GM12878 (cell line): Measurements from ENCODE around the gene LPAR5. TPM values are rescaled to one million over a fixed set of nuclear protein-coding genes. Genes with fewer than 3 reads are reported as not detected.

Experiments
- ATAC-seq: fragments of 200-7000 bp; cut with Tn5 transposase; 3 replicates; pipeline ENCODE4 v1.9.1; 2020; ENCODE audit warnings: mild to moderate bottlenecking, moderate library complexity
- BruUV-seq: library from RNA; stranded (reverse); fragments of 400-500 nt; replicated peaks from 2 replicates; lab custom pipeline; 2021; lab: Mats Ljungman, UMichigan
- CTCF ChIA-PET: fragments of 300-600 bp; sonication (Branson Sonifier 250); formaldehyde crosslinking; extraction: SDS; loops from one replicate; lab custom pipeline; 2021; ENCODE audit warnings: inconsistent platforms; lab: Yijun Ruan, JAX
- POLR2A ChIA-PET: fragments of 350-600 bp; formaldehyde crosslinking; extraction: SDS; loops from one replicate; lab custom pipeline; 2021; ENCODE audit warnings: inconsistent platforms; lab: Charles Lee
- RAD21 ChIA-PET: fragments of 300-600 bp; sonication (Branson Sonifier 250); formaldehyde crosslinking; loops from one replicate; lab custom pipeline; 2023; ENCODE audit warnings: antibody characterized with exemption; ENCODE audit not compliant: unreplicated experiment; lab: Charles Lee
- SMC1A ChIA-PET: fragments of 300-600 bp; sonication (Branson Sonifier 250); formaldehyde crosslinking; loops from one replicate; lab custom pipeline; 2023; ENCODE audit not compliant: unreplicated experiment, uncharacterized antibody; lab: Charles Lee
- DNase-seq: peaks from one replicate; pipeline ENCODE4 v3.0.0-alpha.2; 2011; ENCODE audit warnings: low read depth, low spot score
- FAIRE-seq: peaks from 3 replicates; lab custom pipeline; 2011; peaks lifted over from hg19 to GRCh38; lab: Jason Lieb, UNC
- H2AFZ ChIP-seq: 2 replicates; pipeline ENCODE4 v1.6.0; 2011; ENCODE audit warnings: low read depth, low read length, control low read depth; ENCODE audit not compliant: control insufficient read depth
- H3K27ac ChIP-seq: 2 replicates; pipeline ENCODE4 v1.5.1; 2011; ENCODE audit warnings: control low read depth; ENCODE audit not compliant: control insufficient read depth, insufficient read depth
- H3K27me3 ChIP-seq, 2 experiments: replicated peaks in 1 of 2; 2 replicates each; pipeline versions ENCODE4 v1.6.0 to v1.6.1; 2011; ENCODE audit warnings: low read length in 1 of 2; ENCODE audit not compliant: control insufficient read depth in 2 of 2, insufficient read depth in 2 of 2
- H3K36me3 ChIP-seq, 2 experiments: 2 replicates each; pipeline ENCODE4 v1.5.1; 2011; ENCODE audit warnings: low read length in 1 of 2; ENCODE audit not compliant: control insufficient read depth in 2 of 2, insufficient read depth in 2 of 2
- H3K4me1 ChIP-seq: 2 replicates; pipeline ENCODE4 v1.6.1; 2011; ENCODE audit warnings: mild to moderate bottlenecking, low read length, moderate library complexity, mixed read lengths; ENCODE audit not compliant: control insufficient read depth, insufficient read depth
- H3K4me2 ChIP-seq: 2 replicates; pipeline ENCODE4 v1.6.0; 2011; ENCODE audit warnings: control low read depth; ENCODE audit not compliant: control insufficient read depth, insufficient read depth
- H3K4me3 ChIP-seq: fragments of 200-600 bp; sonication (generic); 2 replicates; pipeline ENCODE4 v1.5.1; 2016
- H3K79me2 ChIP-seq: 2 replicates; pipeline ENCODE4 v1.6.0; 2011; ENCODE audit warnings: low read length; ENCODE audit not compliant: control insufficient read depth, insufficient read depth
- H3K9ac ChIP-seq: 2 replicates; pipeline ENCODE4 v1.8.0; 2011; ENCODE audit warnings: low read length, control low read depth, mixed read lengths; ENCODE audit not compliant: control insufficient read depth, insufficient read depth
- H3K9me3 ChIP-seq: replicated peaks from 3 replicates; pipeline ENCODE4 v1.5.1; 2011; ENCODE audit warnings: mild to moderate bottlenecking, low read length; ENCODE audit not compliant: control insufficient read depth, insufficient read depth
- H4K20me1 ChIP-seq: 2 replicates; pipeline ENCODE4 v1.6.0; 2011; ENCODE audit not compliant: control insufficient read depth, insufficient read depth
- BHLHE40 ChIP-seq, 2 experiments: fragments of 450-650 bp in 1 of 2; IDR thresholded peaks; 2 replicates each; pipeline ENCODE4 v1.6.1; 2011 to 2017; ENCODE audit warnings: low read depth in 2 of 2, borderline replicate concordance in 1 of 2, improper control_type of control experiment in 1 of 2, low read length in 1 of 2, mild to moderate bottlenecking in 1 of 2
- CHD2 ChIP-seq: IDR thresholded peaks from 2 replicates; pipeline ENCODE4 v1.6.1; 2011; ENCODE audit warnings: low read depth, low read length, improper control_type of control experiment, borderline replicate concordance
- EED ChIP-seq: sonication (generic); IDR thresholded peaks from 2 replicates; pipeline ENCODE4 v1.6.1; 2016; ENCODE audit warnings: antibody characterized with exemption, low read depth
- HCFC1 ChIP-seq: fragments of 150-350 bp; IDR thresholded peaks from 2 replicates; pipeline ENCODE4 v1.6.1; 2014; ENCODE audit warnings: low read length
- HDAC2 ChIP-seq: fragments of 200-600 bp; sonication (generic); IDR thresholded peaks from 2 replicates; pipeline ENCODE4 v1.6.1; 2017
- JUNB ChIP-seq: IDR thresholded peaks from 2 replicates; pipeline ENCODE4 v1.6.1; 2016; ENCODE audit warnings: antibody characterized with exemption, mild to moderate bottlenecking
- KDM1A ChIP-seq: fragments of 200-600 bp; sonication (generic); IDR thresholded peaks from 2 replicates; pipeline ENCODE4 v1.6.1; 2016; ENCODE audit warnings: borderline replicate concordance
- MYC ChIP-seq: IDR thresholded peaks from 2 replicates; pipeline ENCODE4 v1.6.1; 2011; ENCODE audit warnings: mild to moderate bottlenecking, low read length, moderate library complexity, inconsistent platforms; ENCODE audit not compliant: insufficient read depth, insufficient replicate concordance, insufficient read length, severe bottlenecking
- PAX8 ChIP-seq: fragments of 450-650 bp; IDR thresholded peaks from 2 replicates; pipeline ENCODE4 v1.6.1; 2017; ENCODE audit warnings: mild to moderate bottlenecking, moderate library complexity
- POU2F2 ChIP-seq: IDR thresholded peaks from 3 replicates; pipeline ENCODE4 v1.6.1; 2011; ENCODE audit warnings: low read depth, mild to moderate bottlenecking, low read length, borderline replicate concordance
- RAD51 ChIP-seq: fragments of 450-650 bp; IDR thresholded peaks from 2 replicates; pipeline ENCODE4 v1.6.1; 2016; ENCODE audit warnings: moderate library complexity, mild to moderate bottlenecking, inconsistent platforms
- RCOR1 ChIP-seq: conservative IDR thresholded peaks from 2 replicates; pipeline ENCODE4 v1.6.1; 2012; ENCODE audit warnings: low read depth, low read length, improper control_type of control experiment
- SRF ChIP-seq, 2 experiments: IDR thresholded peaks; 2 replicates each; pipeline ENCODE4 v1.6.1; 2011; ENCODE audit warnings: low read depth in 2 of 2, low read length in 2 of 2, mild to moderate bottlenecking in 1 of 2, moderate library complexity in 1 of 2
- TAF1 ChIP-seq: IDR thresholded peaks from 2 replicates; pipeline ENCODE4 v1.6.1; 2011; ENCODE audit warnings: mild to moderate bottlenecking, low read depth, low read length, borderline replicate concordance
- ZZZ3 ChIP-seq: IDR thresholded peaks from 2 replicates; pipeline ENCODE4 v1.6.1; 2011; ENCODE audit warnings: low read depth; ENCODE audit not compliant: control insufficient read depth, insufficient read length
- WGBS: methylation state at CpG from one replicate; pipeline ENCODE4 v1.1.6; 2016; ENCODE audit warnings: low lambda C conversion rate; ENCODE audit not compliant: insufficient replicate concordance, insufficient coverage; ENCODE audit errors: missing lambda C conversion rate; 5-methylcytosine and 5-hydroxymethylcytosine counted together
- in situ Hi-C: fragments of 300-500 bp; cut with MboI; formaldehyde crosslinking; loops from 9 replicates; pipeline ENCODE4 v1.14.3; 2018; ENCODE audit warnings: mixed read lengths
- intact Hi-C: fragments of 100-400 bp; cut with micrococcal nuclease; formaldehyde crosslinking; loops from one replicate; pipeline ENCODE4 v1.14.2; 2022; ENCODE audit not compliant: unreplicated experiment
- polyA plus RNA-seq, 11 experiments: library from polyadenylated mRNA; depleted of rRNA in 4 of 11; unstranded in 6 of 11; stranded (reverse) in 5 of 11; fragments of >200 nt; fragmentation: Nextera tagmentation in 4 of 11; fragmentation: Illumina TruSeq in 1 of 11; extraction: Ambion mirVana in 4 of 11; extraction: Trizol in 1 of 11; gene quantifications; 1 replicate in 1 of 11; 2 replicates in 10 of 11; pipeline versions ENCODE4 v1.2.1 to v1.2.3, GENCODE V29; 2011 to 2016; ENCODE audit warnings: inconsistent platforms in 2 of 11, missing spikeins in 2 of 11, low read depth in 1 of 11
- total RNA-seq, 4 experiments: library from RNA; depleted of rRNA in 3 of 4; stranded (reverse); fragments of >200 nt in 3 of 4; fragmentation: Illumina TruSeq in 1 of 4; extraction: Trizol in 1 of 4; gene quantifications; 2 replicates each; pipeline versions ENCODE4 v1.2.1 to v1.2.3, GENCODE V29; 2013 to 2021
- TF ChIP-seq, protein P1 (sequence below): IDR thresholded peaks from 2 replicates; pipeline ENCODE4 v1.6.1; 2012; ENCODE audit warnings: improper control_type of control experiment, low read depth, low read length; ENCODE audit not compliant: insufficient replicate concordance
- TF ChIP-seq, protein P2 (sequence below): fragments of 450-650 bp; IDR thresholded peaks from 2 replicates; pipeline ENCODE4 v1.6.1; 2017; ENCODE audit warnings: low read depth, mild to moderate bottlenecking, moderate library complexity

Gene LPAR5
- total and polyA plus RNA-seq, 10 of the 15 experiments (the other 5 are each of a cell fraction or from before 2014, with no cell fraction given): 1.3 to 7.9 (median 5.3) TPM

DNA sequence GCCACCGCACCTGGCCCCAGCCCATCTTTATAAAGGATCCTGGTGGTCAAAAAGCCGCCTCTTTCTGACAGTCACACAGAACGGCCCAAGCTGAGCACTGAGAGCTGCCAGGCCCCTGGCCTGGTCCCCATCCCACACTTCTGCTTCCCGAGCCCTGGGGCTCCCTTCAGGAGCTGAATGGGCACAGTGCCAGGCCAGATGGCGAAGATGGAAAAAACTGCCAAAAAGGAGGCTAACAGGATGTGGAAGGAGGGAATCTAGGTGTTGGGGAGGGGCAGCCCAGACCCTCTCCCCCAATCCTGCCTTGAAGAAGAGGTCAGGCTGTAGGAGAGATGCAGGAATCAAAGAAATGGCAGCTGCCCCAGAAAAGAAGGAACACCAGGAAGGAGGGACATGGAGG is 5.0 kb downstream of the LPAR5 start:
- SMC1A ChIA-PET: interaction anchor here (0.8 to 4.5 kb wide), 9 partner anchors 13 to 188 kb away, joined by 3 to 23 read pairs (median 5); partner anchors contain the start of genes ACRBP and CHD4

More for the DNA sequence above, 5.0 kb downstream of the LPAR5 start:
- H3K4me1 ChIP-seq: peaks cover 48% of the 10 kb centered on the region
- 0 out of 2 replicates have a peak overlapping the region, but pooled peaks have one; percentile 67 for H2AFZ ChIP-seq
- RAD21 ChIA-PET: interaction anchor here (0.6 to 3.4 kb wide), 5 partner anchors 14 to 186 kb away, joined by 3 to 24 read pairs (median 3); partner anchors contain the start of gene CD27
- H3K4me2 ChIP-seq: peak overlapping the region; percentile 98
- 77% methylated on average over 4 of the region's 5 CpGs for WGBS
- POLR2A ChIA-PET: interaction anchor here (0.6 to 3.4 kb wide), 12 partner anchors 13 to 222 kb away, joined by 3 to 23 read pairs (median 4); partner anchors contain the start of genes MLF2 and ZNF384
- DNase-seq (no peak), FAIRE-seq (no peak), ATAC-seq (no peak)
- peaks cover 14% of the 10 kb centered on the region for H3K79me2 ChIP-seq
- peak overlapping the region; percentile 57 for H3K4me3 ChIP-seq
- H3K27ac ChIP-seq: peak overlapping the region; percentile 90
- no TSS peak for BruUV-seq
- intact Hi-C loops (no loop called here), in situ Hi-C loops (no loop called here)
- H4K20me1 ChIP-seq: no peaks in the 10 kb centered on the region
- H3K9ac ChIP-seq: peak overlapping the region; percentile 81
- no peaks in the 10 kb centered on the region for H3K9me3 ChIP-seq
- CTCF ChIA-PET: interaction anchor here (1.2 to 4.4 kb wide), 4 partner anchors 9 to 148 kb away, joined by 3 to 22 read pairs (median 4); no protein-coding TSS in a partner anchor
- no peaks in the 10 kb centered on the region for H3K36me3 ChIP-seq
- no peak for TF ChIP-seq KDM1A
- TF ChIP-seq HCFC1: no peak
- no peak for TF ChIP-seq EED
- no peak for TF ChIP-seq CHD2
- TF ChIP-seq POU2F2: no peak
- no peak for TF ChIP-seq HDAC2
- no peak for TF ChIP-seq BHLHE40 (IDR thresholded peaks at IDR 0.05; ENCODE audit: borderline replicate concordance in 1 of 2, low read depth in 2 of 2, low read length in 1 of 2)
- no peak for TF ChIP-seq MYC
- no peak for TF ChIP-seq PAX8
- TF ChIP-seq, protein P1, sequence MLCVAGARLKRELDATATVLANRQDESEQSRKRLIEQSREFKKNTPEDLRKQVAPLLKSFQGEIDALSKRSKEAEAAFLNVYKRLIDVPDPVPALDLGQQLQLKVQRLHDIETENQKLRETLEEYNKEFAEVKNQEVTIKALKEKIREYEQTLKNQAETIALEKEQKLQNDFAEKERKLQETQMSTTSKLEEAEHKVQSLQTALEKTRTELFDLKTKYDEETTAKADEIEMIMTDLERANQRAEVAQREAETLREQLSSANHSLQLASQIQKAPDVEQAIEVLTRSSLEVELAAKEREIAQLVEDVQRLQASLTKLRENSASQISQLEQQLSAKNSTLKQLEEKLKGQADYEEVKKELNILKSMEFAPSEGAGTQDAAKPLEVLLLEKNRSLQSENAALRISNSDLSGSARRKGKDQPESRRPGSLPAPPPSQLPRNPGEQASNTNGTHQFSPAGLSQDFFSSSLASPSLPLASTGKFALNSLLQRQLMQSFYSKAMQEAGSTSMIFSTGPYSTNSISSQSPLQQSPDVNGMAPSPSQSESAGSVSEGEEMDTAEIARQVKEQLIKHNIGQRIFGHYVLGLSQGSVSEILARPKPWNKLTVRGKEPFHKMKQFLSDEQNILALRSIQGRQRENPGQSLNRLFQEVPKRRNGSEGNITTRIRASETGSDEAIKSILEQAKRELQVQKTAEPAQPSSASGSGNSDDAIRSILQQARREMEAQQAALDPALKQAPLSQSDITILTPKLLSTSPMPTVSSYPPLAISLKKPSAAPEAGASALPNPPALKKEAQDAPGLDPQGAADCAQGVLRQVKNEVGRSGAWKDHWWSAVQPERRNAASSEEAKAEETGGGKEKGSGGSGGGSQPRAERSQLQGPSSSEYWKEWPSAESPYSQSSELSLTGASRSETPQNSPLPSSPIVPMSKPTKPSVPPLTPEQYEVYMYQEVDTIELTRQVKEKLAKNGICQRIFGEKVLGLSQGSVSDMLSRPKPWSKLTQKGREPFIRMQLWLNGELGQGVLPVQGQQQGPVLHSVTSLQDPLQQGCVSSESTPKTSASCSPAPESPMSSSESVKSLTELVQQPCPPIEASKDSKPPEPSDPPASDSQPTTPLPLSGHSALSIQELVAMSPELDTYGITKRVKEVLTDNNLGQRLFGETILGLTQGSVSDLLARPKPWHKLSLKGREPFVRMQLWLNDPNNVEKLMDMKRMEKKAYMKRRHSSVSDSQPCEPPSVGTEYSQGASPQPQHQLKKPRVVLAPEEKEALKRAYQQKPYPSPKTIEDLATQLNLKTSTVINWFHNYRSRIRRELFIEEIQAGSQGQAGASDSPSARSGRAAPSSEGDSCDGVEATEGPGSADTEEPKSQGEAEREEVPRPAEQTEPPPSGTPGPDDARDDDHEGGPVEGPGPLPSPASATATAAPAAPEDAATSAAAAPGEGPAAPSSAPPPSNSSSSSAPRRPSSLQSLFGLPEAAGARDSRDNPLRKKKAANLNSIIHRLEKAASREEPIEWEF: no peak
- no peak for TF ChIP-seq RCOR1
- no peak for TF ChIP-seq ZZZ3
- no peak for TF ChIP-seq JUNB
- TF ChIP-seq, protein P2, sequence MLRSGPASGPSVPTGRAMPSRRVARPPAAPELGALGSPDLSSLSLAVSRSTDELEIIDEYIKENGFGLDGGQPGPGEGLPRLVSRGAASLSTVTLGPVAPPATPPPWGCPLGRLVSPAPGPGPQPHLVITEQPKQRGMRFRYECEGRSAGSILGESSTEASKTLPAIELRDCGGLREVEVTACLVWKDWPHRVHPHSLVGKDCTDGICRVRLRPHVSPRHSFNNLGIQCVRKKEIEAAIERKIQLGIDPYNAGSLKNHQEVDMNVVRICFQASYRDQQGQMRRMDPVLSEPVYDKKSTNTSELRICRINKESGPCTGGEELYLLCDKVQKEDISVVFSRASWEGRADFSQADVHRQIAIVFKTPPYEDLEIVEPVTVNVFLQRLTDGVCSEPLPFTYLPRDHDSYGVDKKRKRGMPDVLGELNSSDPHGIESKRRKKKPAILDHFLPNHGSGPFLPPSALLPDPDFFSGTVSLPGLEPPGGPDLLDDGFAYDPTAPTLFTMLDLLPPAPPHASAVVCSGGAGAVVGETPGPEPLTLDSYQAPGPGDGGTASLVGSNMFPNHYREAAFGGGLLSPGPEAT: no peak
- TF ChIP-seq SRF (IDR thresholded peaks at IDR 0.05; ENCODE audit: low read depth in 2 of 2, low read length in 2 of 2): no peak
- TF ChIP-seq TAF1: no peak
- no peak for TF ChIP-seq RAD51
- H3K27me3 ChIP-seq: no peaks in the 10 kb centered on the region
